Hepatocyte (in vitro differentiated cells): ENCODE data around the gene BICDL1. TPM values are rescaled to one million over a fixed set of nuclear protein-coding genes. Genes with fewer than 3 reads are reported as not detected.

Experiments used
- DNase-seq: peaks from one replicate; pipeline ENCODE4 v3.0.0-alpha.2; 2016; ENCODE audit warnings: low spot score
- H2AFZ ChIP-seq: fragments of 200-600 bp; sonication (generic); 2 replicates; pipeline ENCODE4 v1.6.0; 2016; ENCODE audit warnings: antibody characterized with exemption, mild to moderate bottlenecking
- H3K27ac ChIP-seq: fragments of 200-600 bp; sonication (generic); 2 replicates; pipeline ENCODE4 v1.5.1; 2016; ENCODE audit warnings: mild to moderate bottlenecking
- H3K27me3 ChIP-seq: fragments of 200-600 bp; sonication (generic); 2 replicates; pipeline ENCODE4 v1.6.1; 2016
- H3K36me3 ChIP-seq: fragments of 200-600 bp; sonication (generic); replicated peaks from 2 replicates; pipeline ENCODE4 v1.5.1; 2016; ENCODE audit warnings: low read depth; ENCODE audit not compliant: insufficient read depth
- H3K4me1 ChIP-seq: fragments of 200-600 bp; sonication (generic); 2 replicates; pipeline ENCODE4 v1.5.1; 2016; ENCODE audit warnings: mild to moderate bottlenecking, moderate library complexity; ENCODE audit not compliant: insufficient read depth
- H3K4me2 ChIP-seq: fragments of 200-600 bp; sonication (generic); 2 replicates; pipeline ENCODE4 v1.6.0; 2016
- H3K4me3 ChIP-seq: fragments of 200-600 bp; sonication (generic); 2 replicates; pipeline ENCODE4 v1.5.1; 2016; ENCODE audit warnings: mild to moderate bottlenecking
- H3K79me2 ChIP-seq: fragments of 200-600 bp; sonication (generic); 2 replicates; pipeline ENCODE4 v1.6.0; 2017; ENCODE audit warnings: mild to moderate bottlenecking
- H3K9me2 ChIP-seq: fragments of 200-600 bp; sonication (generic); replicated peaks from 2 replicates; pipeline ENCODE4 v1.6.0; 2017; ENCODE audit warnings: mild to moderate bottlenecking; ENCODE audit not compliant: insufficient read depth
- H3K9me3 ChIP-seq: fragments of 200-600 bp; sonication (generic); 2 replicates; pipeline ENCODE4 v1.5.1; 2016; ENCODE audit warnings: low read depth, mild to moderate bottlenecking
- H4K20me1 ChIP-seq: fragments of 200-600 bp; sonication (generic); 2 replicates; pipeline ENCODE4 v1.6.0; 2016; ENCODE audit warnings: mild to moderate bottlenecking; ENCODE audit not compliant: insufficient read depth, poor library complexity, severe bottlenecking
- EZH2 ChIP-seq: fragments of 200-600 bp; sonication (generic); IDR thresholded peaks from 2 replicates; pipeline ENCODE4 v1.6.1; 2016; ENCODE audit warnings: antibody characterized with exemption, mild to moderate bottlenecking, borderline replicate concordance
- EZH2phosphoT487 ChIP-seq: fragments of 200-600 bp; sonication (generic); IDR thresholded peaks from one replicate; pipeline ENCODE4 v1.6.1; 2018; ENCODE audit warnings: antibody characterized with exemption, mild to moderate bottlenecking, low read depth, moderate library complexity; ENCODE audit not compliant: unreplicated experiment, severe bottlenecking
- WGBS: methylation state at CpG from one replicate; pipeline ENCODE4 v1.1.6; 2016; ENCODE audit warnings: low lambda C conversion rate; ENCODE audit errors: missing lambda C conversion rate; 5-methylcytosine and 5-hydroxymethylcytosine counted together
- polyA plus RNA-seq: library from polyadenylated mRNA; unstranded; fragments of >200 nt; fragmentation: Nextera tagmentation; extraction: Ambion mirVana; gene quantifications from 2 replicates; pipeline ENCODE4 v1.2.1, GENCODE V29; 2016
- total RNA-seq: library from RNA; depleted of rRNA; stranded (reverse); fragments of >200 nt; gene quantifications from 2 replicates; pipeline ENCODE4 v1.2.3, GENCODE V29; 2014
- TF ChIP-seq, protein P1 (sequence below): fragments of 200-600 bp; sonication (generic); IDR thresholded peaks from 2 replicates; pipeline ENCODE4 v1.5.1; 2016; ENCODE audit warnings: antibody characterized with exemption, mild to moderate bottlenecking; ENCODE audit not compliant: poor library complexity

The BICDL1 gene
- total and polyA plus RNA-seq, 2 experiments from 2014 or later: 10.6 to 21.9 TPM

DNA sequence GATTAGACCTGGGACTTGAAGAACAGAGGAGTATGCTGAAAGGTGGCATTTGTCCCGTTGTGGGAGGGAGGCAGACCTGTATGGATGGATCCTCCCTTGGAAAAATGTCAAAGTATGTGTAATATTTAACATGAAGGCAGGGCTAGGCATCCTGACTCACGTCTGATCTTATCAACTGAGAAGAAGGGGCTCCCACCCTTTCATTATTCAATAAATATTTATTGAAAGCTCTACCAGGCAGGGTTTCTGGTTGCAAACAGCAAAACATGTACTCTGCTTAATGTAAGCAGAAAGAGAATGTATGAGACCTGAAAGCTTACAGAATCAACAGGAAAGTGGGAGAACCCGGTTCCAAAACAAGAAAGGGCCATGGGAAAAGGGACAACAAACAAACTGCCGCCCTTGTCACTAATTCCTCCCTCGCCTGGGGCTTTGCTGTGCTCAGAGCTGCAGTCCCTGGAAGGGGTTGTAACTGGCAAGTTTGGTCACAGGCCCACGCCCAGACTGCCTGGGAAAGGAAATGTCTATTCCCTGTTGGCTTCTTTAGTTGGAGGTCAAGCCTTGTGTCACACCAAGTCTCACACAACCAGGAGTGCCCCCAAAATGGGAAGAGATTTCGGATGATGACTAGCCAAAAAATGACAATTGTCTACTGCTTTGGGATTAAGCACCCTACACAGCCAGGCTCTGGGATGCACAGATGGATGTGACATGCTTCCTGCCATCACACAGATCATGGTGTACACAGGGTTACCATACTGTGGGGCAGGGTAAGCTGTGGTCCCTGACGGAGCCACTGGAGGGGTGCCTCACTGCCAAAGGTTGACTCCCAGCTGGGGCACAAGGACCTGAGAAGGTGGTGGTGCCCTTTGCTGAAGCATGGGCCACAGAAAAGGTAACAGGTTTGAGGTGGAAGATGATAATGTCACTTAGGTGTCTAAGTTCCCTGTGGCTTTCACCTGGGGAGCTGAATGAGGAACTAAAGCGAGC is 90.7 kb downstream of the BICDL1 start:
- no peaks in the 10 kb centered on the region for H3K79me2 ChIP-seq
- TF ChIP-seq EZH2phosphoT487 (no peak), EZH2 (no peak)
- TF ChIP-seq, protein P1, sequence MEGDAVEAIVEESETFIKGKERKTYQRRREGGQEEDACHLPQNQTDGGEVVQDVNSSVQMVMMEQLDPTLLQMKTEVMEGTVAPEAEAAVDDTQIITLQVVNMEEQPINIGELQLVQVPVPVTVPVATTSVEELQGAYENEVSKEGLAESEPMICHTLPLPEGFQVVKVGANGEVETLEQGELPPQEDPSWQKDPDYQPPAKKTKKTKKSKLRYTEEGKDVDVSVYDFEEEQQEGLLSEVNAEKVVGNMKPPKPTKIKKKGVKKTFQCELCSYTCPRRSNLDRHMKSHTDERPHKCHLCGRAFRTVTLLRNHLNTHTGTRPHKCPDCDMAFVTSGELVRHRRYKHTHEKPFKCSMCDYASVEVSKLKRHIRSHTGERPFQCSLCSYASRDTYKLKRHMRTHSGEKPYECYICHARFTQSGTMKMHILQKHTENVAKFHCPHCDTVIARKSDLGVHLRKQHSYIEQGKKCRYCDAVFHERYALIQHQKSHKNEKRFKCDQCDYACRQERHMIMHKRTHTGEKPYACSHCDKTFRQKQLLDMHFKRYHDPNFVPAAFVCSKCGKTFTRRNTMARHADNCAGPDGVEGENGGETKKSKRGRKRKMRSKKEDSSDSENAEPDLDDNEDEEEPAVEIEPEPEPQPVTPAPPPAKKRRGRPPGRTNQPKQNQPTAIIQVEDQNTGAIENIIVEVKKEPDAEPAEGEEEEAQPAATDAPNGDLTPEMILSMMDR: no peak
- DNase-seq: no peak
- 54% methylated on average over 9 of the region's 9 CpGs for WGBS
- no peak overlapping the region for H3K4me2 ChIP-seq
- H3K27me3 ChIP-seq: no peaks in the 10 kb centered on the region
- H3K9me2 ChIP-seq: no peaks in the 10 kb centered on the region
- peaks cover 11% of the 10 kb centered on the region for H3K4me1 ChIP-seq
- H3K27ac ChIP-seq: peak overlapping the region; percentile 17
- H3K9me3 ChIP-seq: no peaks in the 10 kb centered on the region
- no peaks in the 10 kb centered on the region for H4K20me1 ChIP-seq
- H3K4me3 ChIP-seq: no peak overlapping the region
- H2AFZ ChIP-seq: no peak overlapping the region
- H3K36me3 ChIP-seq: no peaks in the 10 kb centered on the region

DNA sequence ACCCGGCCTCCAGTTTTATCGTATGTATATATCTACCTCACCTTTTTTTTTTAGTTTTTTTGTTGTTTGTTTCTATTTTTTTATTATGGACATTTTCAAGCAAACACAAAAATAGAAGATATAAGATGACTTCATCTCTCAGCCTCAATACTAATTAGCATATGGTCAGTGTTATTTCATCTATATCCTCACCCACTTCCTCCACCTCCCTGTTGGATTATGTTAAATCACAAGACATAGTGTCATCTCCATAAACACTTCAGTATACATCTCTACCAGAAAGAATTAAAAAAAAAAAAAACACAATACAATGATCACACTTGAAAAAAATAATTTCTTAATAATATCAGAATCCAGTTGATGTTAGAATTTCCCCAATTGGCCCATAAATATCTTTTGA is 92.6 kb downstream of the BICDL1 start:
- no peak for DNase-seq
- Histone ChIP-seq H3K4me2 (no peak overlapping the region), H3K36me3 (no peaks in the 10 kb centered on the region), H2AFZ (no peak overlapping the region), H3K4me3 (no peak overlapping the region), H3K9me2 (no peaks in the 10 kb centered on the region), H3K27me3 (no peaks in the 10 kb centered on the region), H4K20me1 (no peaks in the 10 kb centered on the region), H3K9me3 (no peaks in the 10 kb centered on the region), H3K79me2 (no peaks in the 10 kb centered on the region), H3K4me1 (peaks cover 11% of the 10 kb centered on the region), H3K27ac (no peak overlapping the region)
- WGBS: 100% methylated on average over 2 of the region's 2 CpGs
- TF ChIP-seq, protein P1: no peak
- TF ChIP-seq EZH2 (no peak), EZH2phosphoT487 (no peak)

DNA sequence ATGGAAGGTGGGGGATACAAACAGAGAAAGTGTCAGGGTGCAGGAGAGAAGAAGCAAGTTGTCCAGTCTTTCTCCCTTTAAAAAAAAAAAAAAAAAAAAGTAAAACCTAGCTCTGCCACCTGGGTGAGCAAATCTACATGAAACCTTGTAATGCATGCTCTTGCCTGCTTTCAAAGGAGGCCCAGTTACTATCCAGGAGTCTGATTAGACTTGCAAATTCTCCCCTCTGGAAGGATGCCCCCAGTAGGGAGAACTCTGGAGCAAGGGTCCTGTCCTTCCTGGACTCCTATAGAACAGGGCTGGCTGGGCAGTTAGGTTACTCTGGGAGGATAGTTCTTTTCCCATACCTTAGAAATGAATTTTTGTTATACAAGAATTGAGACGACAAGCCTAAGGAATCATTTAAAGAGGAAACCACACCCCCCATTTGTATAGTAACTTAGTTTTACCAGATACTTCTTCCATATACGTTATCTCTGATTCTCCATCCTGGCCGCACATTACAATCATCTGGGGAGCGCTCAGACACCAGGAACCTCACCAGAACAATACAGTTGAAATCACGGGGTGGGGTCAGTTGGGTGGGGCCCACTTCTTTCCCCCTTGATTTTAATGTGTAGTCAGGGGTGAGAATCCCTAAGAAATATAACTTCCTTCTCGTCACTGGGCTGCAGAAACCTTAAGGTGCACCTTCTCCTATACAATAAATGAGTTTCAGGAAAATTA is 97.0 kb downstream of the BICDL1 start:
- Histone ChIP-seq H3K9me2 (no peaks in the 10 kb centered on the region), H3K79me2 (no peaks in the 10 kb centered on the region), H3K36me3 (no peaks in the 10 kb centered on the region), H3K4me2 (peak overlapping the region; percentile 74), H3K27ac (no peak overlapping the region), H3K9me3 (no peaks in the 10 kb centered on the region), H2AFZ (peak overlapping the region; percentile 23), H3K27me3 (no peaks in the 10 kb centered on the region), H3K4me3 (no peak overlapping the region), H3K4me1 (no peaks in the 10 kb centered on the region), H4K20me1 (no peaks in the 10 kb centered on the region)
- no peak for TF ChIP-seq EZH2
- TF ChIP-seq EZH2phosphoT487: no peak
- TF ChIP-seq, protein P1: no peak
- no peak for DNase-seq
- WGBS: 74% methylated on average over 6 of the region's 6 CpGs
